ENCODE results near the gene CSPG4. TPM values are rescaled to one million over a fixed set of nuclear protein-coding genes. Genes with fewer than 3 reads are reported as not detected.
"Not testable (repeated sequence)": the region's sequence is repeated elsewhere in the genome, so short reads cannot be mapped to it uniquely, and the experiment has no call there.

The CSPG4 gene
- total RNA-seq, 1 experiment from 2014 or later = not detected

DNA sequence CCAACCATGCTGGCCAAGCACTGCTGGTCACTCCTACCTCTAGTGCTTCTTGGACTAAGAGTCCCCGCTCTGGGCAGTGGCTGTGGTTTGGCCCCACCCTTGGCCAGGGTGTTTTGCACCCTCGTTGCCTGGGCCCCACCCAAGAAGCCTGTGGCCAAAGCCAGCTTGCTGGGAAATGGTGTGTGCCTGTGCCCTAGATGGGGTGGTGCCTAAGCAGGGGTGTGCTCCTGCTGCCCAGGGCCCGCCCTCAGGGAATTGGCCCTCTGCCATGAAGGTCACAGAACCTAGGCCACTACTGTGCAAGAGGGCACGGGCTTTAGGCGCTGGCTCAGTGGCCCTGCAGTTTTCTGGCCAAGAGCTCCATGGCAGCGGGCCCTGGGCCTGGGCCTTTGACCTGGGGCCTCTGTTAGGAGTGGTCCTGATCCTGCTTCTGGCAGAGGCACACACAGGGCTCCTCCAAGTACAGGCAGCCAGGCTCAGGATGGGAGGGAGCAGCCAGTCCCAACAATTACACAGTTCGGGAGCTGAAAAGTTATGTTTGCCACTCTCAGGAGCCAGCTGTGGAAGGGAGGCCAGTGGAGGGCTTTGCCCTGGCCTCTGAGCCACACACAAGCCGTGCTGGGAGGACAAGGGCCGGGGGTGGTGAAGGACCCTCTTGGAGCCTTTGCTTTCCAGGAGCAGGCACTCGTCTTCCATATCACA, 3.8 kb upstream of the CSPG4 start:
- not testable (repeated sequence) for H3K9me2 ChIP-seq (replicated peaks; ENCODE audit: insufficient read depth, low read length); H3K79me2 ChIP-seq (ENCODE audit: low read length); H2AFZ ChIP-seq (ENCODE audit: low read length); H3K4me1 ChIP-seq (ENCODE audit: low read length); DNase-seq; H3K27ac ChIP-seq (ENCODE audit: low read length); H3K9me3 ChIP-seq (ENCODE audit: low read length); H4K20me1 ChIP-seq (ENCODE audit: insufficient read depth, low read depth, low read length); H3K36me3 ChIP-seq (ENCODE audit: insufficient read depth, low read length); H3K9ac ChIP-seq (ENCODE audit: low read length); H3K27me3 ChIP-seq (ENCODE audit: low read length); H3K4me3 ChIP-seq (ENCODE audit: low read length); H3K4me2 ChIP-seq (ENCODE audit: low read depth, low read length, poor library complexity, severe bottlenecking)

DNA sequence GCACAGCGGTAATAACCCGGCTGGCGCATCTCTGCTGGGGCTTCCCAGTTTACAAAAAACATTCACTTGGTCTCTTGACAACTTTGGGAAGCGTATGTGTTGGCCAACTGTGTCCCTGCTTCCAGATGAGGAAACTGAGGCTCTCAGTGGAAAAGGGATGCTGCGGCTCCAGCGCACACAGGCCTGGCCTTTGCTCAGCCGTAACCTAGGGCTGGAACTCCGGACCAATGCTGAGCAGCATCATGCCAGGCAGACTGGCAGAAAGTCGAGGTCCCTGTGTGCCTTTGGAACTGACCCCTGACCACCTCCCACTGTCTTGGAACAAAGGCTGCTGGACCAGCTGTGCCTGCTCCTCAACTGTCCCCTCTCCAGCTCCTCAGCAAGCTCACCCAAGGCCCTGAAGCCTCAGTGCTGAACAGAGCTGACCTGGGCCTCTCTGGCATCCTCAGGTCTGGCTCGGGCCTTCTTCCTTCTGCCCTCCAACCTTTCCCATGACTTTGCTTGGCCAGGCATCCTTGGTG, 2.7 kb upstream of the CSPG4 start:
- not testable (repeated sequence) for H3K4me1 ChIP-seq (ENCODE audit: low read length); H3K9me2 ChIP-seq (replicated peaks; ENCODE audit: insufficient read depth, low read length); H3K27me3 ChIP-seq (ENCODE audit: low read length); H3K4me2 ChIP-seq (ENCODE audit: low read depth, low read length, poor library complexity, severe bottlenecking); H4K20me1 ChIP-seq (ENCODE audit: insufficient read depth, low read depth, low read length); H3K79me2 ChIP-seq (ENCODE audit: low read length); H3K27ac ChIP-seq (ENCODE audit: low read length); H3K4me3 ChIP-seq (ENCODE audit: low read length); DNase-seq; H2AFZ ChIP-seq (ENCODE audit: low read length); H3K9ac ChIP-seq (ENCODE audit: low read length); H3K36me3 ChIP-seq (ENCODE audit: insufficient read depth, low read length); H3K9me3 ChIP-seq (ENCODE audit: low read length)

- no peak overlapping the region for H2AFZ ChIP-seq (ENCODE audit: low read length)
- no peak overlapping the region for H3K4me3 ChIP-seq (ENCODE audit: low read length)
- H3K9me3 ChIP-seq (ENCODE audit: low read length) = no peaks in the 10 kb centered on the region
- no peaks in the 10 kb centered on the region for H3K79me2 ChIP-seq (ENCODE audit: low read length)
- H3K27me3 ChIP-seq (ENCODE audit: low read length) = 0 out of 2 replicates have a peak, but pooled peaks cover 2% of the 10 kb centered on the region
- no peaks in the 10 kb centered on the region for H3K9me2 ChIP-seq (replicated peaks; ENCODE audit: insufficient read depth, low read length)
- no peaks in the 10 kb centered on the region for H3K4me1 ChIP-seq (ENCODE audit: low read length)
- H3K4me2 ChIP-seq (ENCODE audit: low read depth, low read length, poor library complexity, severe bottlenecking) = no peak overlapping the region
- DNase-seq = no peak
- H3K9ac ChIP-seq (ENCODE audit: low read length) = no peak overlapping the region
- no peaks in the 10 kb centered on the region for H4K20me1 ChIP-seq (ENCODE audit: insufficient read depth, low read depth, low read length)
- no peak overlapping the region for H3K27ac ChIP-seq (ENCODE audit: low read length)
- H3K36me3 ChIP-seq (ENCODE audit: insufficient read depth, low read length) = no peaks in the 10 kb centered on the region
Observed at GRCh38 chr15:75714195-75714594, 1.5 kb upstream of the CSPG4 start.

GRCh38 chr15:75713338-75713895, 769 bp upstream of the CSPG4 start:
- H3K36me3 ChIP-seq (ENCODE audit: insufficient read depth, low read length) = no peaks in the 10 kb centered on the region
- no peak overlapping the region for H3K4me3 ChIP-seq (ENCODE audit: low read length)
- H4K20me1 ChIP-seq (ENCODE audit: insufficient read depth, low read depth, low read length) = no peaks in the 10 kb centered on the region
- DNase-seq = no peak
- no peaks in the 10 kb centered on the region for H3K4me1 ChIP-seq (ENCODE audit: low read length)
- H3K9me2 ChIP-seq (replicated peaks; ENCODE audit: insufficient read depth, low read length) = no peaks in the 10 kb centered on the region
- no peak overlapping the region for H3K27ac ChIP-seq (ENCODE audit: low read length)
- H3K79me2 ChIP-seq (ENCODE audit: low read length) = no peaks in the 10 kb centered on the region
- no peak overlapping the region for H2AFZ ChIP-seq (ENCODE audit: low read length)
- H3K9ac ChIP-seq (ENCODE audit: low read length) = no peak overlapping the region
- H3K9me3 ChIP-seq (ENCODE audit: low read length) = no peaks in the 10 kb centered on the region
- H3K27me3 ChIP-seq (ENCODE audit: low read length) = 0 out of 2 replicates have a peak, but pooled peaks cover under 1% of the 10 kb centered on the region
- H3K4me2 ChIP-seq (ENCODE audit: low read depth, low read length, poor library complexity, severe bottlenecking) = no peak overlapping the region

DNA sequence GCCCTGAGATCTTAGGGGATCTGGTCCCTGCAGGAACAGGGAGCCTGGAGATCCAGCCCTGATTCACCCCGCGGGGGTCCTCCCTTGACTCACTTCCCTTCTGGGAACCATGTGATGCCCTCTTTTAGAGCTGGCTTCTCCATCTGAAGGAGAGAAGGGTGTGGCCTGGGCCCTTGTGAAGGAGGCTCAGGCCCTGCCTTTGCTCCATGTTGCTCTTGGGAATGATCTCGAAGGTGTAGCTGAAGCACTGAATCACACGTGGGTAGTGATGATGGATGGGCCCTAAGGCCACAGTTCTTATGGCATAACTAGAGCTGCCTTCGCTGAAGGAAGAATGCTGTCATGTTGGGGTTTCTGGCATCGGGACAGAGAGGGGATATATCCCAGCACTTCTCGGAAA, 1.2 kb downstream of the CSPG4 start:
- H3K27me3 ChIP-seq (ENCODE audit: low read length); H3K9me2 ChIP-seq (replicated peaks; ENCODE audit: insufficient read depth, low read length); H4K20me1 ChIP-seq (ENCODE audit: insufficient read depth, low read depth, low read length); H3K27ac ChIP-seq (ENCODE audit: low read length); H3K4me2 ChIP-seq (ENCODE audit: low read depth, low read length, poor library complexity, severe bottlenecking); H3K9ac ChIP-seq (ENCODE audit: low read length); H3K4me3 ChIP-seq (ENCODE audit: low read length); H3K36me3 ChIP-seq (ENCODE audit: insufficient read depth, low read length); H3K79me2 ChIP-seq (ENCODE audit: low read length); H3K4me1 ChIP-seq (ENCODE audit: low read length); H2AFZ ChIP-seq (ENCODE audit: low read length); H3K9me3 ChIP-seq (ENCODE audit: low read length); DNase-seq: not testable (repeated sequence)

- H2AFZ ChIP-seq (ENCODE audit: low read length); H3K4me3 ChIP-seq (ENCODE audit: low read length); H3K36me3 ChIP-seq (ENCODE audit: insufficient read depth, low read length); DNase-seq; H3K79me2 ChIP-seq (ENCODE audit: low read length); H3K27me3 ChIP-seq (ENCODE audit: low read length); H3K27ac ChIP-seq (ENCODE audit: low read length); H3K9me3 ChIP-seq (ENCODE audit: low read length); H4K20me1 ChIP-seq (ENCODE audit: insufficient read depth, low read depth, low read length); H3K4me1 ChIP-seq (ENCODE audit: low read length); H3K4me2 ChIP-seq (ENCODE audit: low read depth, low read length, poor library complexity, severe bottlenecking); H3K9ac ChIP-seq (ENCODE audit: low read length); H3K9me2 ChIP-seq (replicated peaks; ENCODE audit: insufficient read depth, low read length): not testable (repeated sequence)
Observed at GRCh38 chr15:75710874-75711273, 1.8 kb downstream of the CSPG4 start.

- H3K9ac ChIP-seq (ENCODE audit: low read length); H3K9me3 ChIP-seq (ENCODE audit: low read length); H3K4me1 ChIP-seq (ENCODE audit: low read length); H4K20me1 ChIP-seq (ENCODE audit: insufficient read depth, low read depth, low read length); H3K36me3 ChIP-seq (ENCODE audit: insufficient read depth, low read length); DNase-seq; H3K9me2 ChIP-seq (replicated peaks; ENCODE audit: insufficient read depth, low read length); H3K4me2 ChIP-seq (ENCODE audit: low read depth, low read length, poor library complexity, severe bottlenecking); H2AFZ ChIP-seq (ENCODE audit: low read length); H3K4me3 ChIP-seq (ENCODE audit: low read length); H3K27ac ChIP-seq (ENCODE audit: low read length); H3K79me2 ChIP-seq (ENCODE audit: low read length); H3K27me3 ChIP-seq (ENCODE audit: low read length): not testable (repeated sequence)
Observed at GRCh38 chr15:75709458-75709857, 3.2 kb downstream of the CSPG4 start.

- no peak overlapping the region for H3K9ac ChIP-seq (ENCODE audit: low read length)
- no peaks in the 10 kb centered on the region for H3K9me2 ChIP-seq (replicated peaks; ENCODE audit: insufficient read depth, low read length)
- no peaks in the 10 kb centered on the region for H3K27me3 ChIP-seq (ENCODE audit: low read length)
- H3K36me3 ChIP-seq (ENCODE audit: insufficient read depth, low read length) = no peaks in the 10 kb centered on the region
- H4K20me1 ChIP-seq (ENCODE audit: insufficient read depth, low read depth, low read length) = no peaks in the 10 kb centered on the region
- no peaks in the 10 kb centered on the region for H3K79me2 ChIP-seq (ENCODE audit: low read length)
- no peak for DNase-seq
- H3K27ac ChIP-seq (ENCODE audit: low read length) = no peak overlapping the region
- no peak overlapping the region for H3K4me3 ChIP-seq (ENCODE audit: low read length)
- H2AFZ ChIP-seq (ENCODE audit: low read length) = no peak overlapping the region
- H3K4me2 ChIP-seq (ENCODE audit: low read depth, low read length, poor library complexity, severe bottlenecking) = no peak overlapping the region
- H3K4me1 ChIP-seq (ENCODE audit: low read length) = no peaks in the 10 kb centered on the region
- H3K9me3 ChIP-seq (ENCODE audit: low read length) = no peaks in the 10 kb centered on the region
Observed at GRCh38 chr15:75706682-75706954, 6.0 kb downstream of the CSPG4 start.
